Measurements from ENCODE around the gene GTPBP2. TPM values are rescaled to one million over a fixed set of nuclear protein-coding genes. Genes with fewer than 3 reads are reported as not detected.

The GTPBP2 gene
- total RNA-seq, 2 donors from 2014 or later: 63.7 to 95.8 TPM

GRCh38 chr6:43629505-43630300, 639 bp upstream of the GTPBP2 start:
- peak; percentile 75 for ATAC-seq
- DNase-seq: peak; percentile 96 to 97
- intact Hi-C loops (cut with DNase I, micrococcal nuclease): no loop called here

GRCh38 chr6:43628393-43629103, 516 bp downstream of the GTPBP2 start:
- intact Hi-C loops (cut with DNase I, micrococcal nuclease): no loop called here
- ATAC-seq: peak; percentile 2
- DNase-seq: peak; percentile 65

DNA sequence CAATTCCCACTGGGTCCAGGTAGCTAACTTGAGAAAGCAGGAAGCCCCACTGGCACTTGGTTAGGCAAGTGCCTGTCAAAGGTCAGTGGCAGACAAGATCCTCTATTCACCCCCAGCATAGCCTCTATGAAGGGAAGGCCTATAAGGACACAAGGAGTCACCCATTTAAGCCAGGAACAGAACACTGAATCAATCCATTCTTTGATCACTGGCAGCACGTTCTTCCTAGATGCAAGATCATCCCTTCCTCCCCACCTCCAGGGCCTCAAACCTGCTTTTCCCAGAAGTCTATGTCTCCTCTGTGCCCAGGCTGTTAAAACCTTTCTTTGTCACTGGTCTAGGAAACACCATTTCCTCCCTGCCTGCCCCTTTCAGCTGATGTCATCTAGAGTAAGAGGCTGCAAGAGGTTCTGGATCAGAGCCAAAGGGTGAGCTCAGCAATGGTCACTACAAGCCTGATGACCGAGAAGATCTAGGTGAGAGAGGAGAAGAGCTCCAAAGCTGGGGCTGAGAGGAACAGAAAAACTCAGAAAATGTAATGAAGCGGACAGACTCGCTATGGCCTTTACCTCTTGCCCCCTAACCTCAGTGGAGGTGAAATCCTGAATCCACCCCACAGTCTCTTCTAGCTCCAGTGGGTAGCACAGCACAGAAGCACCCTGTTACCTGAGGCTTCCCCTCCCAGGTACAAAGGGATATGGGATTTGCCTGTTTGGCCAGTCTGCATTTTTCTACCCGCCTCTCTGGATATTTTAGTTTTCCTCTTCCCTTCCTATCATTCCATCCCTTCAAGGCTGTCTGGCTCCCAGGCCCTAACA, 1.8 kb downstream of the GTPBP2 start:
- ATAC-seq (peak; percentile 12), DNase-seq (peak; percentile 60 to 81)
- intact Hi-C loops (cut with DNase I, micrococcal nuclease): no loop called here

- DNase-seq (no peak), ATAC-seq (no peak)
- intact Hi-C loops (cut with DNase I, micrococcal nuclease): no loop called here
Observed at GRCh38 chr6:43625393-43625992, 3.6 kb downstream of the GTPBP2 start.

GRCh38 chr6:43624786-43625288, 4.2 kb downstream of the GTPBP2 start:
- ATAC-seq: no peak
- intact Hi-C loops (cut with DNase I, micrococcal nuclease): no loop called here
- no peak for DNase-seq

DNA sequence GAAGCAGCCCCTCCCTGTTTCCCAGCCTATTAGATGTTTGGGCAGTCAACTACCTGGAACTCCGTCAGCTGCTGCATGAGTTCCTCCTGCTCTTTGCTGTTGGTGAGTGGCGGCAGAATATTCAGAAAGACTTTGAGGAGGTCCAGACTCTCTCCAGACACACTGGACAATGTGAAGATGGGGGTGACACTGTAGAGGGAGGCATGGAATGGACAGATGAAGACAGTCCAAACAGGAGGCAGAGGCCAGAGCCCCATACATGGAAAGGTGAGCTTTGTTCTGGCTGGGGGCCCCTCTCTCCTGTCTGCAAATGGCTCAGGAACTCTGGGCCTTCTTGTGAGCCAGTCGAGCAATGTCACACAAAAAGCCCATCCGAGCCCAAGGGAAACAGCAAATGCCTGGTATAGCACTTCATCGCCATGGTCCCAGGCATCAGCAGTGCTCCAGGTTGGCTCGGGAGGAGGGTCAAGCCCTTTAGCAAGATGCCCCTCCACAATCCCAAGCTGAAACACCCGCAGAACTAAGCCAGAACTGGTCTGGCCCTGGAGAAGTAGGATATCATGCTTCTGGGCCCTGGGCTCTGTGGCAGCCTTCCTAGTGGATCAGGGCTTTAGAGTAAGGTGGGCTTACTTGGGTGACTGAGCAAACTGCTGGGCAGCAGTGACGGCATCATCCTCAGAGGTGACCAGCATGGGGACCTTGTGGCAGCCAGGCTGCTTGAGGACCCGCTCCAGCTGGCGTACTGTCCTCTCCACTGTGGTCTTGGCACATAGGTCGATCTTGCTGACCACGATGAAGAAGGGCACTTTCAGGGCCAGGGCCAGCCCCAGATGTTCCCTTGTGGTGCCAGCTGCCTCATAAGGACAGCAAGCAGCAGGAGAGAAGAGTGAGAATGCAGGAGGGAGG, 4.9 kb downstream of the GTPBP2 start:
- no peak for ATAC-seq

DNA sequence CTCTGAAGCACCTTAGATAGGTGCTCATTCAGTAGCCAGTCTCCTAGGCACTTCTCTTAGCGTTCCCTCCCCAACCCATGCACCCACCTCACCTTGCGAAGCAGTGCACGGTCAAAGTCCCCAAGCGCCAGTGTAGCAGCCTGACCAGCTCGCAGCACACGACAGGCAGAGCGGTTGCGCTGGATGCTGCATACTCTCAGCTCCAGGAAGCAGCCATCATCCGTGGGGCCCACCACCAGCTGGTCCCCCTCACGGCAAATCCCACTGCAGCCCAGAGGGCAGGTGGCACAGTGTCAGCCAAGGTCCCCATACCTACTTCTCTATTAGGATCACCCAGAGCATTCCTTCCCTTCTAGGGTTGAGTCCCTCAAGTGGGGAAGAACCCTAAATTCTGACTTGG, 6.5 kb downstream of the GTPBP2 start:
- no peak for ATAC-seq
- intact Hi-C loops (cut with DNase I, micrococcal nuclease): no loop called here

More for the DNA sequence above, 4.9 kb downstream of the GTPBP2 start:
- no peak for DNase-seq
- intact Hi-C loops (cut with DNase I, micrococcal nuclease): no loop called here

GRCh38 chr6:43621836-43622180, 7.3 kb downstream of the GTPBP2 start:
- intact Hi-C loops (cut with DNase I, micrococcal nuclease): no loop called here
- DNase-seq (no peak), ATAC-seq (no peak)

More for the DNA sequence above, 6.5 kb downstream of the GTPBP2 start:
- no peak for DNase-seq

GRCh38 chr6:43621078-43621835, 7.8 kb downstream of the GTPBP2 start:
- DNase-seq: no peak
- intact Hi-C loops (cut with DNase I, micrococcal nuclease): no loop called here
- ATAC-seq: peak; percentile 9

GRCh38 chr6:43616725-43617472, 12.2 kb downstream of the GTPBP2 start:
- ATAC-seq: peak; percentile 7
- intact Hi-C loops (cut with DNase I, micrococcal nuclease): no loop called here

DNA sequence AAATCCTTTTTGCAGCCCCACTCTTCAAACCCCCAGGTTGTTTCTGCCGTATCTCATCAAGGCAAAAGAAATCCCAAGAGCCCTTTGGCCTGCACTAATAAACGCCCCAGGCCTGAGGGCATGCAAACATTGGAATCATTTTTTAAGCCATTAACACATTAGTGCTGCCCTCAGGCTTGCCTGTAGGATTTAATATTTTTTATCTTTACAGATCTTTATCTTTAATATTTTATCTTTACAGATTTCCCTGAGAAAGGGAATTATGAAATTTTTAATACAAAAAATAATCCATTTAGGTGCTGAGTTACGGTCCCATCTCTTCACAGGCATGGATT, 14.7 kb downstream of the GTPBP2 start:
- ATAC-seq (no peak), DNase-seq (no peak)
- intact Hi-C loops (cut with DNase I, micrococcal nuclease): no loop called here

More at GRCh38 chr6:43616725-43617472, 12.2 kb downstream of the GTPBP2 start:
- DNase-seq: no peak

DNA sequence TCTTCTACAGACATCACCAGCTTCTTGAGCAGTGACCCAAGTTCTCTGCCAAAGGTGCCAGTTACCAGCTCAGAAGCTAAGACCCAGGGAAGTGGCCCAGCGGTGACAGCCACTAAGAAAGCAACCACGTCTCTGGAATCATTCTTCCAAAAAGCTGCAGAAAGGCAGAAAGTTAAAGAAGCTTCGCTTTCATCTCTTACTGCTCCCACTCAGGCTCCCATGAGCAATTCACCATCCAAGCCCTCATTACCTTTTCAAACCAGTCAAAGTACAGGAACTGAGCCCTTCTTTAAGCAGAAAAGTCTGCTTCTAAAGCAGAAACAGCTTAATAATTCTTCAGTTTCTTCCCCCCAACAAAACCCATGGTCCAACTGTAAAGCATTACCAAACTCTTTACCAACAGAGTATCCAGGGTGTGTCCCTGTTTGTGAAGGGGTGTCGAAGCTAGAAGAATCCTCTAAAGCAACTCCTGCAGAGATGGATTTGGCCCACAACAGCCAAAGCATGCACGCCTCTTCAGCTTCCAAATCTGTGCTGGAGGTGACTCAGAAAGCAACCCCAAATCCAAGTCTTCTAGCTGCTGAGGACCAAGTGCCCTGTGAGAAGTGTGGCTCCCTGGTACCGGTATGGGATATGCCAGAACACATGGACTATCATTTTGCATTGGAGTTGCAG, 15.2 kb downstream of the GTPBP2 start:
- ATAC-seq (peak; percentile 9), DNase-seq (no peak)
- intact Hi-C loops (cut with DNase I, micrococcal nuclease): no loop called here

DNA sequence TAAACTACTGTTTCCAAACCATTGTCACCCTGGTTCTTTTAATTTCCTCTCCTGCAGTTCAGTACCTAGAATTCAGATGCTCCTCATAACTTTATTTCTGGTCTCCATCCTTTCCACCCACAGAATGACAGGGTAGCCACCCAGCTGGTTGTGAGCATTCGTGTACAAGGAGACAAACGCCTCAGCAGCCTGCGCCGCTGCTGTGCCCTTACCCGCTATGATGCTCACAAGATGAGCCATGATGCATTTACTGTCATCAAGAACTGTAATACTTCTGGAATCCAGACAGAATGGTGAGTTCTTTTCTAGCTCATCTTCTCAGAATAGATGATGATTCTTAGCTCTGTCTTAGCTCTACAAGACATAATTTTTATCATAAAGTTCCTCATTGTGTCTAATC, 18.6 kb downstream of the GTPBP2 start:
- no peak for ATAC-seq
- DNase-seq: no peak
- intact Hi-C loops (cut with DNase I, micrococcal nuclease): no loop called here

DNA sequence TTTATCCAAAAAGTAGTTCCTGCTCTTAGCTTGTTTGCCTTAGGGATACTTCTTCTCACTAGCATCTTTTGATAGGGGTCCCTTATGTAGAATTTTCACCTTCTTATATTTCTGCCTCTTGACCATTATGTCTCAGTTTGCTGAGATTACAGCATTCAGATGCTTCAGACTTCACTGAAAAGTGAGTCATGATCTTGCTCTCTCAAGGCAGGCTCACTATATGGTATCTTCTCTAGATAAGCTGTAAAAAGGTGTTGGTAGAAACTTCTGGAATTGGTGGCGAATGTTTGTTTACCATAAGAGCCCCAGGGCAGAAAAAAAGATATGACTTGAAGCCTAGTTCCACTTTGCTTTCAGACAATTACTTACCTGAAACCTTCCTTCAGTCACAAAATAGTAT, 19.7 kb downstream of the GTPBP2 start:
- no peak for ATAC-seq
- DNase-seq: no peak
- intact Hi-C loops (cut with DNase I, micrococcal nuclease): loop anchor here in 1 of 2 donors (5.0 kb wide), 1 partner anchor 468 kb away; no protein-coding TSS in a partner anchor

DNA sequence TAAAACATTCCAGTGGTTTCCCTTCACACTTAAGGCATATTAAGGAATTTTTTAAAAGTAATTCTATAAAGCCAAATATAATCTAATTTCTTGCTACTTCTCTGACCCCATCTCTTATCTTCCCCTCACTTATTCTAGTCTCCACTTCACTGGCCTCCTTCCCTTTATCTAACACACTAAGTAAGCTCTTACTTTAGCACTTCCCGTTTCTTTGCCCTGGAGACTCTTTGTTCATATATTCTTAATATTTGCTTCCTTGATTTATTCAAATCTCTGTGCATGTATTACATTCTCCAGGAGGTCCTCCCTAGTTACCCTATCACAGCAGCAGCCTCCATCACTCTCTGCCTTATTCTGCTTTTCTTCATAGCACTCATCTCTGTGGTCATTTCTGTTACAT, 20.3 kb downstream of the GTPBP2 start:
- intact Hi-C loops (cut with DNase I, micrococcal nuclease): loop anchor here in 1 of 2 donors (5.0 kb wide), 1 partner anchor 468 kb away; no protein-coding TSS in a partner anchor
- ATAC-seq (no peak), DNase-seq (no peak)

- ATAC-seq: peak; percentile 74
- intact Hi-C loops (cut with DNase I, micrococcal nuclease): loop anchor here in 1 of 2 donors (5.0 kb wide), 1 partner anchor 469 kb away; no protein-coding TSS in a partner anchor
- peak; percentile 41 to 77 for DNase-seq
Observed at GRCh38 chr6:43608310-43608763, 20.7 kb downstream of the GTPBP2 start.
